Hindlimb muscle (tissue), 1 donor: Measurements from ENCODE around the gene NEURL2. TPM values are rescaled to one million over a fixed set of nuclear protein-coding genes. Genes with fewer than 3 reads are reported as not detected.

ENCODE experiments used
- DNase-seq: peaks from one replicate; pipeline ENCODE4 v3.0.0-alpha.2; 2013
- polyA plus RNA-seq: library from polyadenylated mRNA; unstranded; fragments of 120-200 nt; gene quantifications from one replicate; pipeline ENCODE4 v1.2.1, GENCODE V29; 2013; ENCODE audit not compliant: insufficient read length

The NEURL2 gene
- polyA plus RNA-seq, 1 donor, result 24.5 TPM

DNA sequence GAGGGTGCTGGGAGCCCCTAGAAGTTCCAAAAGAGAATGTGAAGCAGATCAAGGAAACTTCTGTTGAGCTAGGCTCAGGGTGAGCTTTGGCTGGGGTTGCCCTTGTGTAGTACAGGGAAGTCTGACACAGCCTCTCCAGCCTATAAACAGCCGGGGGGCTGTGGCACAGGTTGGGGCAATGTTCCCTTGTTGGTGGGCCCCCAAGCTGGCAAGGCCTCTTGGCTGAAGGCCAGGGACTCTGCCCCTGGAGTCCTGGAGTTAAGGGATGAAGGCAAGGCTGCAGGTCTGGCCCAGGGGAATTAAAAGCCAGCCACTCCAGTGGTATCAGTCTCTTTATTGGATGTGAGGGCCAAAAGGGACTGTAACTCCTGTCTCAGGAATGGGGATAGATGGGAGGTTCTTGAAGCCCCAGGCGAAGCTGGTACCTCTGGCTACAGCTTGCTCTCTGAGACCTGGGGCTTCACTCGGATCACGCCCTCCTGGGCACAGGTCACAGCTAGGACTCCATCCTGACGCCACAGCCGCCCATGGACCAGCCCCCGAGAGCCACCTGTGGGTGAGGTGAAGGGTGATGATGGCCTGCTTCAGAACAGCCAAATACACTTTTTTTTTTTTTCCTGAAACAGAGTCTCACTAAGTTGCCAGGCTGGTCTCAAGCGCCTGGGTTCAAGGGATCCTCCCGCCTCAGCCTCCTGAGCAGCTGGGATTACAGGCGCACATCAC lies 49.4 kb downstream of the NEURL2 start:
- DNase-seq, result no peak

- no peak for DNase-seq
These were observed 50.3 kb downstream of the NEURL2 start for GRCh38 chr20:45840700-45841198.

Other genes starting within 250 kb of the NEURL2 start
- gene WFDC11, start 221.0 kb downstream of the NEURL2 start, polyA plus RNA-seq, result not detected
- not detected for gene WFDC13, start 189.2 kb downstream of the NEURL2 start, polyA plus RNA-seq
- not detected for gene WFDC10B, start 186.2 kb downstream of the NEURL2 start, polyA plus RNA-seq
- gene SPINT4, start 168.9 kb downstream of the NEURL2 start, polyA plus RNA-seq, result not detected
- gene WFDC3, start 99.3 kb downstream of the NEURL2 start, polyA plus RNA-seq, result 0.92 TPM
- gene DNTTIP1, start 99.3 kb downstream of the NEURL2 start, polyA plus RNA-seq, result 50.5 TPM
- gene UBE2C, start 78.6 kb downstream of the NEURL2 start, polyA plus RNA-seq, result 26.2 TPM
- gene TNNC2, start 63.9 kb downstream of the NEURL2 start, polyA plus RNA-seq, result 9,031 TPM
- gene SNX21, start 57.4 kb downstream of the NEURL2 start, polyA plus RNA-seq, result 34.7 TPM
- 19.9 TPM for gene ACOT8, start 33.8 kb downstream of the NEURL2 start, polyA plus RNA-seq
- gene ZSWIM3, start 33.6 kb downstream of the NEURL2 start, polyA plus RNA-seq, result 4.2 TPM
- 11.9 TPM for gene ZSWIM1, start 10.0 kb downstream of the NEURL2 start, polyA plus RNA-seq
- gene SPATA25, start 3.6 kb downstream of the NEURL2 start, polyA plus RNA-seq, result 9.2 TPM
- gene CTSA, start 127 bp upstream of the NEURL2 start, polyA plus RNA-seq, result 68.0 TPM
- 26.2 TPM for gene PLTP, start 20.9 kb upstream of the NEURL2 start, polyA plus RNA-seq
- 26.4 TPM for gene PCIF1, start 43.5 kb upstream of the NEURL2 start, polyA plus RNA-seq
- gene ZNF335, start 81.0 kb upstream of the NEURL2 start, polyA plus RNA-seq, result 12.0 TPM
- 0.25 TPM for gene MMP9, start 117.7 kb upstream of the NEURL2 start, polyA plus RNA-seq
- gene SLC12A5, start 138.0 kb upstream of the NEURL2 start, polyA plus RNA-seq, result 1.3 TPM
- 36.6 TPM for gene NCOA5, start 198.8 kb upstream of the NEURL2 start, polyA plus RNA-seq
- gene CD40, start 227.1 kb upstream of the NEURL2 start, polyA plus RNA-seq, result 7.4 TPM